GM12878 (cell line): ENCODE data around the gene C4BPB. TPM values are rescaled to one million over a fixed set of nuclear protein-coding genes. Genes with fewer than 3 reads are reported as not detected.

ENCODE experiments used
- CEBPB ChIP-seq, 2 experiments: fragments of 150-350 bp in 1 of 2; IDR thresholded peaks; 2 replicates each; pipeline ENCODE4 v1.6.1; 2012 to 2014; ENCODE audit warnings: low read depth in 2 of 2, low read length in 2 of 2, borderline replicate concordance in 1 of 2, inconsistent platforms in 1 of 2
- CHD4 ChIP-seq: fragments of 200-600 bp; sonication (generic); IDR thresholded peaks from 2 replicates; pipeline ENCODE4 v1.6.1; 2016; ENCODE audit warnings: mild to moderate bottlenecking
- E2F8 ChIP-seq: fragments of 450-650 bp; IDR thresholded peaks from 2 replicates; pipeline ENCODE4 v1.6.1; 2018; ENCODE audit warnings: mild to moderate bottlenecking, low read depth, moderate library complexity; ENCODE audit not compliant: partially characterized antibody
- FOS ChIP-seq: IDR thresholded peaks from 3 replicates; pipeline ENCODE4 v1.6.1; 2011; ENCODE audit warnings: borderline replicate concordance; ENCODE audit not compliant: insufficient read length; ENCODE audit errors: extremely low read depth
- PKNOX1 ChIP-seq: fragments of 450-650 bp; IDR thresholded peaks from 2 replicates; pipeline ENCODE4 v1.6.1; 2016; ENCODE audit warnings: mild to moderate bottlenecking
- RAD51 ChIP-seq: fragments of 450-650 bp; IDR thresholded peaks from 2 replicates; pipeline ENCODE4 v1.6.1; 2016; ENCODE audit warnings: moderate library complexity, mild to moderate bottlenecking, inconsistent platforms
- RB1 ChIP-seq: fragments of 450-650 bp; formaldehyde crosslinking; IDR thresholded peaks from 2 replicates; pipeline ENCODE4 v1.6.1; 2017; ENCODE audit warnings: mild to moderate bottlenecking, borderline replicate concordance
- RBBP5 ChIP-seq: fragments of 200-600 bp; sonication (generic); conservative IDR thresholded peaks from 2 replicates; pipeline ENCODE4 v1.6.1; 2016
- YBX1 ChIP-seq: fragments of 450-650 bp; IDR thresholded peaks from 2 replicates; pipeline ENCODE4 v1.6.1; 2016; ENCODE audit warnings: antibody characterized with exemption
- ZBTB11 ChIP-seq: fragments of 450-650 bp; formaldehyde crosslinking; IDR thresholded peaks from 2 replicates; pipeline ENCODE4 v1.5.0; 2022; ENCODE audit warnings: mild to moderate bottlenecking, missing genetic modification characterization
- polyA plus RNA-seq, 11 experiments: library from polyadenylated mRNA; depleted of rRNA in 4 of 11; unstranded in 6 of 11; stranded (reverse) in 5 of 11; fragments of >200 nt; fragmentation: Nextera tagmentation in 4 of 11; fragmentation: Illumina TruSeq in 1 of 11; extraction: Ambion mirVana in 4 of 11; extraction: Trizol in 1 of 11; gene quantifications; 1 replicate in 1 of 11; 2 replicates in 10 of 11; pipeline versions ENCODE4 v1.2.1 to v1.2.3, GENCODE V29; 2011 to 2016; ENCODE audit warnings: inconsistent platforms in 2 of 11, missing spikeins in 2 of 11, low read depth in 1 of 11
- total RNA-seq, 4 experiments: library from RNA; depleted of rRNA in 3 of 4; stranded (reverse); fragments of >200 nt in 3 of 4; fragmentation: Illumina TruSeq in 1 of 4; extraction: Trizol in 1 of 4; gene quantifications; 2 replicates each; pipeline versions ENCODE4 v1.2.1 to v1.2.3, GENCODE V29; 2013 to 2021

The C4BPB gene
- total and polyA plus RNA-seq, 10 of the 15 experiments (the other 5 are each of a cell fraction or from before 2014, with no cell fraction given): 0.31 to 1.2 (median 0.53) TPM; not detected in 1

- TF ChIP-seq ZBTB11 (CRISPR knock-in tag) (no peak), RBBP5 (no peak), CHD4 (no peak), FOS (no peak), PKNOX1 (no peak), E2F8 (no peak), YBX1 (no peak), RAD51 (no peak), RB1 (no peak), CEBPB (IDR thresholded peaks at IDR 0.05; ENCODE audit: borderline replicate concordance in 1 of 2, low read depth in 2 of 2, low read length in 2 of 2) (no peak)
Measured at GRCh38 chr1:207109004-207109403, 20.3 kb downstream of the C4BPB start (continued).
